ENCODE results near the gene IFT27.

Gene IFT27, protein sequence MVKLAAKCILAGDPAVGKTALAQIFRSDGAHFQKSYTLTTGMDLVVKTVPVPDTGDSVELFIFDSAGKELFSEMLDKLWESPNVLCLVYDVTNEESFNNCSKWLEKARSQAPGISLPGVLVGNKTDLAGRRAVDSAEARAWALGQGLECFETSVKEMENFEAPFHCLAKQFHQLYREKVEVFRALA

DNA sequence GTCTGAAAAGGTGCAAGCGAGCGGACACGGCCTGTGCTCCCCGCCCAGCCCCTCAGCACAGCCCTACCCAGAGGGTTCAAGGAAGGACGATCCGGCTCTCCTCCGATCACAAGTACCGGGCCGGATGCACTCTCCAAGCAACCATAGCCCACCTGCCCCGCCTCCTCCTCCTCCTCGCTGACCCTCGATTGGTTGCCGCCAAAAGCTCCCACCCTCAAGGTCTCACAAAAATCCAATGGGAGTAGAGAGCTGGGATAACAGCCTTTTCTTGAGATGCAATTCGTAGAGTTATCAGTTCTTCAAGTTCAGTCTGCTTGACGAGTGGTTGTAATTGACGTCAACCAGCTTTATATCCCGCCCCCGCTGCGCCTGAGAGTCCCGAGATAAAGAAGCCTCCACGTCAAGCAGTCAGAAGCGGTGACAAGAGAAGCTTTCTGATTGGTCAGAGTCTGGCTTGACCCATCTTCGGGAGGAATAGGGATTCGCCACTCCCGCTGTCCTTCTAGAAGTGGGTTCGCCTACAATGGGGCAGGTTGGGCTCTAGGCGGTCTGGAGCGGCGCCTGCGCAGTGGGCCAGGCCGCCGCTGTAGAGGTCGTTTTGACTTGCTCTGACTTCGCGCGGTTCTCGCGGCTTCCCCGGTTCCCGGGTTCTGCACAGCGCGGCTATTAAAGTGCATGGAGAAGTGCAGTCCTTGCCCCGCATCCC, at the start of gene IFT27:
TSS of gene IFT27 (minus strand) at position 156 of the 706 bp plus-strand sequence. CDS start 412 bp downstream, outside the sequence.
- peak; percentile 35 for TF ChIP-seq GATA1 (IDR thresholded peaks at IDR 0.05; ENCODE audit: low read depth, low read length)
- TF ChIP-seq POLR2A (IDR thresholded peaks at IDR 0.05; ENCODE audit: low read length): peak; percentile 62

DNA sequence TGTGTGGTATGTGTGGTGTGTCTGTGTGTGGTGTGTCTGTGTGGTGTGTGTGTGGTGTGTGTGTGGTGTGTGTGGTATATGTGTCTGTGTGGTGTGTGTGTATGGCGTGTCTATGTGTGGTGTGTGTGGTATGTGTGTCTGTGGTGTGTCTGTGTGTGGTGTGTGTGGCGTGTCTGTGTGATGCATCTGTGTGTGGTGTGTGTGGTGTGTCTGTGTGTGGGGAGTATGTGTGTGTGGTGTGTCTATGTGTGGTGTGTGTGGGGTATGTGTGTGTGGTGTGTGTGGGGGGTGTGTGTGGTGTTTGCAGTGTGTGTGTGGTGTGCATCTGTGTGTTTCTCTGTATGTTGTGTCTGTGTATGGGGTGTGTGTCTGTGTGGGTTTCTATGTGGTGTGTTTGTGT, 48.7 kb upstream of the IFT27 start:
- TF ChIP-seq POLR2A (IDR thresholded peaks at IDR 0.05; ENCODE audit: low read length) (no peak), GATA1 (IDR thresholded peaks at IDR 0.05; ENCODE audit: low read depth, low read length) (no peak)
- DNase-seq: no peak

More for the DNA sequence above, at the start of gene IFT27:
- DNase-seq: peak; percentile 99 to 100

DNA sequence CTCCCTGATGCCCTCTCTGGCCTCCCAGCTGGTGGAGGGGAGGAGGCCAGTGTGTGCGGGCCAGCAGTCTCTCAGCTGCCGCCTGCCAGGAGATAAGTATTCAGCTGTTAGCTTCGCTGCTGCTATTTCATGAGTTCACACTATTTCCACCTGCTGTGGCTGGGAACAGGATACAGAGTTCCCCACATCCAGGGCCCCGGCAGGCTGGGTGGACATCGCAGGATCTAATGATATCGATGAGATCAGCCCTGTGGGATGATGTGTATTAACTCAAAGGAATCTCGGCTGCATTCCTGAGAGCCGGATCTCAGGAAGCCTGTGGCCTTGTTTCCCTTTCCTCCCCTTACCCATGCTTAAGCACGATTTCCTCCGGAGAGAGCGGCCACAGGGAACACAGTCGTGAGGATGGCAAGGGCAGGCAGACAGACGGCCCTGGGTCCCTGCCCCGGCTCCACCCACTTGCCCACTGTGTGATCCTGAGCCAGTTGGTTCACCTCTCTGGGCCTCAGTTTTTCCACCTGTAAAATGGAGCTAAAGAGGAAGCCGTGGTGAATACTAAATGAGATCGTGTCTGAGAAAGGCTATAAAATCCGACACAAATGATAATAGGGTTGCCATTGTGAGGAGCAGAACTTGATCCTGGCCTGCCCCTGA, 47.4 kb upstream of the IFT27 start:
- TF ChIP-seq GATA1 (IDR thresholded peaks at IDR 0.05; ENCODE audit: low read depth, low read length) (no peak), POLR2A (IDR thresholded peaks at IDR 0.05; ENCODE audit: low read length) (no peak)
- no peak for DNase-seq

DNA sequence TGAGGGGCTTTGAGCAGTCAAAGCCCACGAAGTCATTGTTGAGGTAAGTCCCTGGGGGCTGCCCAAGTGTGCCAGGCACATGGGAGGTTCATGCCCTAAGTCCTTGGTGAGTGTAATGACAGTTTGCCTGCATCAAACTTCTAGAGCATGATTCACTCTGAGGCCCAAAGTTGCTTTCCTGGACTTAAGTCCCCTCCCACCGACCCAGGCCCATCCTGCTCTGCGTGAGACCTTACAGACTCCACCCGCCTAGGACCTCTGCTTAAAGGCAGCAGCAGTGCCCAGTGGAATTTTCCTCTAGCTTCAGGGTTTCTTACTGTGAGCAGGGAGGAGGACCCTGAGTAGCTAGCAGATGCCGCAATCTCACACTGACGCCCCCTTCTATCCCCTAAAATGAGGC, 46.7 kb upstream of the IFT27 start:
- no peak for DNase-seq
- no peak for TF ChIP-seq POLR2A (IDR thresholded peaks at IDR 0.05; ENCODE audit: low read length)
- TF ChIP-seq GATA1 (IDR thresholded peaks at IDR 0.05; ENCODE audit: low read depth, low read length): no peak

DNA sequence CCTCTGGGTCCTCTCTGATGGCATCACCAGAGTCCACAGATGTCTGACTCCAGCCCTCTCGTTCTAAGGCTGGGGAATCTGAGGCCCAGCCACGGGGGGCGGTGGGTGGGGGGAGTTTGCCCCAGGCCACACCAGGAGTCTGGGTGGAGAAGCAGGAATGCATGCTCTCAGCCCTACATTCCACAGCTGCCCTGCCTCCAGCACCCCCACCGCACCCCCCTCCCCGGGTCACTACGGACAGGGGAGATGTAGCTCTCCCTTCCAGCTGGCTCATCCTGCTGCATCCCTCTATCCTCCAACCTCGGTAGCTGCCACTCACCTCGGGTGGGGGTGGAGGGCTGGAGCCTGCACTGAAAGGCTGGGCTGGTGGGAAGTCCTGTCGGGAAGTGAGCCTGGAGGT, 43.2 kb upstream of the IFT27 start:
- TF ChIP-seq GATA1 (IDR thresholded peaks at IDR 0.05; ENCODE audit: low read depth, low read length) (no peak), POLR2A (IDR thresholded peaks at IDR 0.05; ENCODE audit: low read length) (no peak)

DNA sequence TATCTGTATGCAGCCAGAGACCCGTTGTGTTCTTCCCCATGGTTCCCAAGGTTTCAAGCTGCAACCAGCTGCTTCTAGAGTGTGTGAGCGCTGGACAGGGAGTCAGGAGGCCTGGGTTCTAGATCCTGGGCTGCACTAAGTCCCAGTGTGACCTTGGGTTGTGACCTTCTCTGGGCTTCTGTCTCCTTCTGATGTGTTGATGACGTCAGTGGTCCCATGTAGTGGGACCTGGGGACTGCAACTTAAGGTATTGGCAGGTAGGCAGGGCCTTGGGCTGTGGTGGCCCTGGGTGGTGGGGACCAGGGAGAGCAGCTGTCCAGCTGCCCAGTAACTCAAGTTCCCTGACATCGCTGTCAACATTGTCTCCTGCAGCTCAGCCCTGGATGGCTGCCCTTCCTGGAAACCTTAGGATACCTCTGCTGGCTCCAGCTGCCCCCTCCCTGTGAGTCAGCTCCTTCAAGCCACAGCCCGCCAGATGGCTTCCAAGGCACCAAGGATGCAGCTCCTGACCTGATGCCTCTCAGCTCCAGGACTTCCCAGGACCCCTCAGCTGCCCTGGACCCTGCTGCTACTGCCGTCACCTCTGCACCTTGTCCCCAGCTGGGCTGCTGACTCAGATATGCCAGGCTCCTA, 42.2 kb upstream of the IFT27 start:
- TF ChIP-seq POLR2A (IDR thresholded peaks at IDR 0.05; ENCODE audit: low read length) (no peak), GATA1 (IDR thresholded peaks at IDR 0.05; ENCODE audit: low read depth, low read length) (no peak)

More for the DNA sequence above, 43.2 kb upstream of the IFT27 start:
- DNase-seq: no peak

DNA sequence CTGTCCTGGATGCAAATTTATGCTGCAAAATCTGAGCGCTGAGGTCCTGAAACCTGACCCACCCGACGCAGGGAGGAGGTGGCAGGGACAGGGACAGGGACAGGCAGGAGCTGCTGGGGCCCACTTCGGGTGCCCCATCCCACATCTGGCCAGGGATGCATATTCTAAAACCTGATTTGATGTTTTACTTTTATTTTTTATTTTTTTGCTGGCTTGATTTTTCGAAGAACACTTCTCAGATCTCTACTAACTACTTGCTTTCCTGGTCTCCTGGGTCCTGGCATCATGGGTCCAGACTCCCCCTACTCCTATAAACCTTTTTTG, 41.6 kb upstream of the IFT27 start:
- DNase-seq: no peak
- no peak for TF ChIP-seq GATA1 (IDR thresholded peaks at IDR 0.05; ENCODE audit: low read depth, low read length)
- no peak for TF ChIP-seq POLR2A (IDR thresholded peaks at IDR 0.05; ENCODE audit: low read length)

More for the DNA sequence above, 42.2 kb upstream of the IFT27 start:
- DNase-seq: peak in 1 of 2 experiments; percentile 10

DNA sequence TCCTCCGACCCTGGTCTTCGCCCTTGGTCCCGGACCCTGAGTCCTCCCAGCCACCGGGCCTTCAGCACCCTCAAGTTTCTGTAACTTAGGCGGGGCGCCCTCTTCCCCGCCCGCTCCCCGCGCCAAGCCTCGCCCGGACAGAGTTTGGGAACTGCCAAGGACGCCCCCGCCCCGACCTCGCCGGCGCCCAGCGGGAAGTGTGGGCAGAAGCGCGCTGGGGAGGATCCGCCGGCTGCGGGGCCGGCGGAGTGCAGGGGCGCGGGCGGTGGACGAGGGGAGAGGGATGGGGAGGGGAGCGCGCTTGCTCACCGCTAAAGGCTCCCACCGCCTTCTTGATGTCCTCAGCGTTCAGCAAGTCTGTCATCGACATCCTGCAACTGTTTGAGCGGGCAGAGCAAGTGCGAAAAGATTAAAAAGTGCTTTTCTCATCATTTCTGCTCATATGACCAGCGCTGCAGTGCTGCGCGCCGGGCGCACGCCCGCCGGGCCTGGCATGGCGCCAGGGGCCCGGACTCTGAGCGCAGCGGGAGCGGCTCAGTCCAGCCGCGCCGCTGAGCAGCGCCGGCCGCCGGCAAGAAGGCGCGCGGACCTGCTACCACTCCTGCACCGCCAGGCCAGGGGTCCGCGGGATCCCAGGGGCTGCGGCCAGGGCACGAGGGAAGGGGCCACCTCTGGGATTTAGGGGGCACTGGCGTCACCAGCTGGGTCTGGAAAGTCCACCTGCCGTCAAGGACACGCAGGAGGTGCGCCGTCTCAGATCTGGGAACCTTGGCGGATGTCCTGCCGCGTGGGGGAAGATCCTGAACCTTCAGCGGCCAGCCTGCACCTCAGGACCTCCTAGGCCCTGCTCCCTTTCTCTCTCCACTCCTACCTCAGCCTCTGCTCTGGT, 41.0 kb upstream of the IFT27 start, which contains the start of gene PVALB:
TSS of gene PVALB (minus strand) at position 400 of the 889 bp plus-strand sequence. CDS start at position 370, 30 bp downstream.
- peak; percentile 83 to 85 for DNase-seq
- TF ChIP-seq POLR2A (IDR thresholded peaks at IDR 0.05; ENCODE audit: low read length) (no peak), GATA1 (IDR thresholded peaks at IDR 0.05; ENCODE audit: low read depth, low read length) (no peak)

DNA sequence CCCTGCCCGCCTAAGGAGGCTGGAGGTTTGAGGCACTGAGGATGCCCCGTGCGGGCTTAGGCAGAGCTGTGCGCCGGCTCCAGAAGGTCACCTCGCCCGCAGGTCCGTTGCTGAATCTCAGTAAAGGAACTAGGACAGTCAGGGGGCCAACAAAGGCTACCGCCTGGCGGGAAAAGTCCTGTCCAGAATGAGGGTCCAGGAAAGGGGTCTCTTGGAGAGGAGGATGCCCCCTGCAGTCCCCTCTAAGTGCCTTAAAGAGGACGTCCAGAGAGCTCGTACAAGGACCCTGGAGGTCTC, 40.4 kb upstream of the IFT27 start:
- TF ChIP-seq GATA1 (IDR thresholded peaks at IDR 0.05; ENCODE audit: low read depth, low read length) (no peak), POLR2A (IDR thresholded peaks at IDR 0.05; ENCODE audit: low read length) (no peak)
- no peak for DNase-seq

DNA sequence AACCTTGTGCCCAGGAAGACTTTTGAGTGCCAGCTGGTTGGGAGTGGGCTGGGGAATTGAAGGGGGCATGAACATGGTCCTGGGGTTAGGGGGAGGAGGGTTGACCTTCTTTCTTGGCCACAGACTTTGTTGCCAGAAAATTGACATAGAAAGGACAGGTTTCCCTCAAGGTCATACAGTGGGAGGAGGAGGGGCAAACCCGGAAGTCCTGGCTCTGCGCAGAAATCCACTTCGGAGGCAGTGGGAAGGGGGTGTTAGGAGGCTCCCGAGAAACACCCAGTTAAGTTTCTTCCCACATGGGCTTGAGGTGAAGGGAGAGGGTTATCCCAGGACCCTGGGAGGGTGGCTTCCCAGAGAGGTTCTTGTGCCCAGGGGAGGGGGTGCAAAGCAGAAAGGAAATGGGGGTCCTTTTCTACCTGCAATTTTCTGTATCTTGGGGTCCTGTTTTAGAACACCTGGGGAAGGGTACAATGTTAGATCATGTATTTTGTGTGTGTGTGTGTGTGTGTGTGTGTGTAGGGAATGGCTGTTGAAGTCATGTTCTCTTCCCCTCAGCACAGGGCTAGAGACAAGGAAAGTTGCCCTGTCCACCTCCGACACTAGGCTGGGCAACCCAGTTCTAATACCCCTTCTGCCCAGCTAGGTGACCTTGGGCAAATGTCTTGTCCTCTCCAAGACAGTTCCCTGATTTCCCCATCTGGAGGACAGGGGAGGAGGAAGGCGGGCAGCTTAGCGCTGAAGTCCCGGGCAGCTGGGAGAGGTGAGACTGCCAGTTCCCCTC, 39.8 kb upstream of the IFT27 start:
- TF ChIP-seq POLR2A (IDR thresholded peaks at IDR 0.05; ENCODE audit: low read length) (no peak), GATA1 (IDR thresholded peaks at IDR 0.05; ENCODE audit: low read depth, low read length) (no peak)
- DNase-seq: no peak

DNA sequence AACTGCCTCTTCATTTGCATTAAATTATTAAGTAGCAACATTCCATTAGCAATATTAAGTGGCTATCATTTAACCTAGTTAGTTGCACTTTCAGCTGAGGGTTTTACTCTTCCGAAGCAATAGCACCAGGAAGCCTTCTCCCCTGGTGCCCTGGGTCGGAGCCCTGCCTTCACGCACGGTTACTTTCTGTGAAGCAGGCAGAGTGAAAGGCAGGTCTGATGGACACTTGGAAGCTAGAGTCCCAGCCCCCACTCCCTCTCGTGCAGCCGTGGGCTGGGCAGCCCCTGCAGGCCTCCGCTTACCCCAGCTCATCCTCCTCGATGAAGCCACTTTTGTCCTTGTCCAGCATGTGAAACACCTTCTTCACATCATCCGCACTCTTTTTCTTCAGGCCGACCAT, 38.9 kb upstream of the IFT27 start:
- TF ChIP-seq POLR2A (IDR thresholded peaks at IDR 0.05; ENCODE audit: low read length) (no peak), GATA1 (IDR thresholded peaks at IDR 0.05; ENCODE audit: low read depth, low read length) (no peak)
- DNase-seq: no peak

DNA sequence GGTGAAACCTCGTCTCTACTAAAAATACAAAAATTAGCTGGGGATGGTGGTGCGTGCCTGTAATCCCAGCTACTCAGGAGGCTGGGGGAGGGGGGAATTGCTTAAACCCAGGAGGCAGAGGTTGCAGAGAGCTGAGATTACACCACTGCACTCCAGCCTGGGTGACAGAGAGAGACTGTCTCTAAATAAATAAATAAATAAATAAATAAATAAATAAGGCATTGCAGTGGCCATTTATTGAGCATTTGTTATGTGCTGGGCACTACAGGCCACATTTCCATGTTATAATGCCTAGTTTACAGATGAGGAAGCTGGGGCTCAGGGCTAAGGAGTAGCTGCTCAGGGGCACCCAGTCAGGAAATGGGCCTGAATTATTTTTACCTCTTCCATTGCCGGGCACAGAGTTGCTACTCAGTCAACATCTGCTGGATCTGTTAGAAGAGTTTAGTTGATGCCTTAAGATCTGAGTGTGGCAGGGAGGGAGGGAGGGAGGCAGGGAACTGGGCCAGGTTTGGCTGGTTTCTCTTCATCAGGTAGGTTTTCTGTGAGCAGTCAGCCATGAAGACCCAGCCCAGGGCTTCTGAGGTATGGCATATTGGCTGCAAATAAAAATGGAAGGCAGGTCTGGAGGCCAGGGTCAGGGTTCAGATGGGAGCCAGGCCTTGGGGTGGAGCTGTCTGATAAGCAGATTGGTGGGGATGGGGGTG, 35.3 kb upstream of the IFT27 start:
- peak; percentile 11 to 60 for DNase-seq
- TF ChIP-seq GATA1 (IDR thresholded peaks at IDR 0.05; ENCODE audit: low read depth, low read length): no peak
- TF ChIP-seq POLR2A (IDR thresholded peaks at IDR 0.05; ENCODE audit: low read length): no peak
